ENCODE results near the gene MFSD11. TPM values are rescaled to one million over a fixed set of nuclear protein-coding genes. Genes with fewer than 3 reads are reported as not detected.

MFSD11 gene
- 10 to 100 TPM; 26.7 to 44.3 TPM for total RNA-seq

DNA sequence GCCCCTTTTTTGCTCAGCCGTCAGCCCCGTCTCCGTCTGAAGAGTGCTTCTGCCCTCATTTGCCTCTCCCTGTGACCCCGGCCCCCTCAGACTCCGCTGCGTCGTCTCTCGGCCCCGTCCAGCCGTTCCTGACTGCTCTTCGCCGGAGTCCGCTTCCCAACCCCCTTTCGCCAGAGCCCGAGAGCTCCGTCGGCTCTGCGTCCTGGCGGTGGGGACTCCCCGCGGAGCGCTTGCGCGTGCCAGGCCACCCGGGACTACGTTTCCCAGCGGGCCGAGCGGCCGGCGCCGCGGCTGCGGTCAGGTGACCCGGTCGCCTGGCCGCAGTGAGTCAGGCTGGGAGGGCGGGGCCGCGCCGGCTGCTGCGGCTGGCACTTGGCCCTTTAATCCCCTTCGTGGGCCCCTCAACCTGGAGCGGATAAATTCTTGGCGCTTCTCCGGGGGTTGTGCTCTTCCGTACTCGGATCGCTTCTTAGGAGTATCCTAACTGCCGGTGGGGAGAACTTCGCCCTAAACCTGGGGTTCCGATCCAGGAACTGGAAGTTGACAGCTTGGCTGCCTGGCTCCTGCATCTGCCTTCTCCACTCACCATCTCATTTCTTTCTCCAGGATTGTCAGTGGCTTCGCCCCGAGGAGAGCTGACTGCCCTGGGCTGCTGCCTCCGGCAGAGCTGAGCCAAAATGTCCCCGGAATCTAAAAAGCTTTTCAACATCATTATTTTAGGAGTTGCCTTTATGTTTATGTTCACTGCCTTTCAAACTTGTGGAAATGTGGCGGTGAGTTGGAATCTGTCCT, at the start of gene MFSD11:
Gene MFSD11 (plus strand): TSS at position 444 of the 792 bp plus-strand sequence. CDS start 234 bp downstream, at position 678.
- Histone ChIP-seq H3K27ac (peak within 1 kb of the TSS; percentile 100), H3K36me3 (no peaks in the 10 kb centered on the region), H3K27me3 (replicated peaks; ENCODE audit: insufficient read depth) (no peaks in the 10 kb centered on the region), H3K4me1 (replicated peaks) (peaks cover 10% of the 10 kb centered on the region), H3K4me3 (peak within 1 kb of the TSS; percentile 99), H3K9me3 (no peaks in the 10 kb centered on the region)
- intact Hi-C loops (cut with DNase I): no loop called here
- DNase-seq (ENCODE audit: low spot score): peak; percentile 88
- TF ChIP-seq, protein P1, sequence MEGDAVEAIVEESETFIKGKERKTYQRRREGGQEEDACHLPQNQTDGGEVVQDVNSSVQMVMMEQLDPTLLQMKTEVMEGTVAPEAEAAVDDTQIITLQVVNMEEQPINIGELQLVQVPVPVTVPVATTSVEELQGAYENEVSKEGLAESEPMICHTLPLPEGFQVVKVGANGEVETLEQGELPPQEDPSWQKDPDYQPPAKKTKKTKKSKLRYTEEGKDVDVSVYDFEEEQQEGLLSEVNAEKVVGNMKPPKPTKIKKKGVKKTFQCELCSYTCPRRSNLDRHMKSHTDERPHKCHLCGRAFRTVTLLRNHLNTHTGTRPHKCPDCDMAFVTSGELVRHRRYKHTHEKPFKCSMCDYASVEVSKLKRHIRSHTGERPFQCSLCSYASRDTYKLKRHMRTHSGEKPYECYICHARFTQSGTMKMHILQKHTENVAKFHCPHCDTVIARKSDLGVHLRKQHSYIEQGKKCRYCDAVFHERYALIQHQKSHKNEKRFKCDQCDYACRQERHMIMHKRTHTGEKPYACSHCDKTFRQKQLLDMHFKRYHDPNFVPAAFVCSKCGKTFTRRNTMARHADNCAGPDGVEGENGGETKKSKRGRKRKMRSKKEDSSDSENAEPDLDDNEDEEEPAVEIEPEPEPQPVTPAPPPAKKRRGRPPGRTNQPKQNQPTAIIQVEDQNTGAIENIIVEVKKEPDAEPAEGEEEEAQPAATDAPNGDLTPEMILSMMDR (IDR thresholded peaks at IDR 0.05): peak in 1 of 4 experiments; percentile 35
- no peak for TF ChIP-seq POLR2AphosphoS5 (IDR thresholded peaks at IDR 0.05)
- TF ChIP-seq POLR2A (IDR thresholded peaks at IDR 0.05): peak; percentile 54
- WGBS: under 1% methylated on average over 47 of the region's 57 CpGs

DNA sequence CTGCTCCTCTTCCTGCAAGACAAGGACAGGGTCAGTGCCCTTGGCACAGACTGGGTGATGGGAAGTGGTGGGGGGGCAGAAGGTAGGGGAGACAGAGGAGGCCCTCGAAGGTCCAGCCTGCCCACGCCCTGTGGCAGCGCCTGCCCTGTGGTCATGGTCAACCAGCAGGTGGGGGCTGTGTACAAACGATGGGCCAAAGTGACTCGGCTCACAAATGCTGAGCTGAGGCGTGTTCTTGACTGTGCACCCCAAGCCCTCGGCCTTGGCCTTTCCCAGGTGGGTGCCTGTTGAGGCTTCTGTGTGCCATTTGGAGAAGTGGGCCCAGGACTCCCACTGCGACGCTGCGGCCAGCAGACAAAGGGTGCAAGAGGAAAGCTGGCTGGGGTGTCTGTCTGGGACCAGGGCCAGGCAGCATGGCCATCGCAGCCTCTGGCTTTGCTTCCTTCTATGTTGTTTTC, 49.7 kb upstream of the MFSD11 start:
- TF ChIP-seq, protein P1 (IDR thresholded peaks at IDR 0.05): no peak
- no peak for TF ChIP-seq POLR2AphosphoS5 (IDR thresholded peaks at IDR 0.05)
- no peak for TF ChIP-seq POLR2A (IDR thresholded peaks at IDR 0.05)
- Histone ChIP-seq H3K27ac (peak overlapping the region; percentile 62 to 80), H3K9me3 (no peaks in the 10 kb centered on the region), H3K4me3 (no peak overlapping the region), H3K27me3 (replicated peaks; ENCODE audit: insufficient read depth) (no peaks in the 10 kb centered on the region), H3K36me3 (no peaks in the 10 kb centered on the region), H3K4me1 (replicated peaks) (no peaks in the 10 kb centered on the region)
- DNase-seq (ENCODE audit: low spot score): no peak
- intact Hi-C loops (cut with DNase I): loop anchor here (5.0 kb wide), 1 partner anchor 39 kb away; the partner anchor contains the start of genes JMJD6 and METTL23
- 66% methylated on average over 11 of the region's 11 CpGs for WGBS

DNA sequence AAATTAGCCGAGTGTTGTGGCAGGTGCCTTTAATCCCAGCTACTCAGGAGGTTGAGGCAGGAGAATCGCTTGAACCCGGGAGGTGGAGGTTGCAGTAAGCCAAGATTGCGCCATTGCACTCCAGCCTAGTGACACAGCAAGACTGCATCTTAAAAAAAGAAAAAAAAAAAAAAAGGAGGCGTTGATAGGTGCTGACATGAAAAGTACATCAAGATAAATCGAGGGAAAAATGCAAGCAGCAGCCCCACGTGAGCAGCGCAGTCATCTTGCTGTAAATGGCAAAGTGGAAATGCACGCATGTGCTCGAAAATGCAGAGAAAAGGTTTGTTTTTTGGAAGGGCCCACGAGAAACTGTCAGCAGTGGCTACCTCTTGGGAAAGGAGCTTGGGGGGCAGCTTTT, 48.1 kb upstream of the MFSD11 start:
- Histone ChIP-seq H3K27me3 (replicated peaks; ENCODE audit: insufficient read depth) (no peaks in the 10 kb centered on the region), H3K36me3 (no peaks in the 10 kb centered on the region), H3K4me1 (replicated peaks) (no peaks in the 10 kb centered on the region), H3K27ac (no peak overlapping the region), H3K4me3 (no peak overlapping the region), H3K9me3 (no peaks in the 10 kb centered on the region)
- no peak for DNase-seq (ENCODE audit: low spot score)
- TF ChIP-seq, protein P1 (IDR thresholded peaks at IDR 0.05): no peak
- TF ChIP-seq POLR2A (IDR thresholded peaks at IDR 0.05) (no peak), POLR2AphosphoS5 (IDR thresholded peaks at IDR 0.05) (no peak)
- intact Hi-C loops (cut with DNase I): loop anchor here (5.0 kb wide), 1 partner anchor 37 kb away; the partner anchor contains the start of genes JMJD6 and METTL23
- 85% methylated on average over 11 of the region's 11 CpGs for WGBS

DNA sequence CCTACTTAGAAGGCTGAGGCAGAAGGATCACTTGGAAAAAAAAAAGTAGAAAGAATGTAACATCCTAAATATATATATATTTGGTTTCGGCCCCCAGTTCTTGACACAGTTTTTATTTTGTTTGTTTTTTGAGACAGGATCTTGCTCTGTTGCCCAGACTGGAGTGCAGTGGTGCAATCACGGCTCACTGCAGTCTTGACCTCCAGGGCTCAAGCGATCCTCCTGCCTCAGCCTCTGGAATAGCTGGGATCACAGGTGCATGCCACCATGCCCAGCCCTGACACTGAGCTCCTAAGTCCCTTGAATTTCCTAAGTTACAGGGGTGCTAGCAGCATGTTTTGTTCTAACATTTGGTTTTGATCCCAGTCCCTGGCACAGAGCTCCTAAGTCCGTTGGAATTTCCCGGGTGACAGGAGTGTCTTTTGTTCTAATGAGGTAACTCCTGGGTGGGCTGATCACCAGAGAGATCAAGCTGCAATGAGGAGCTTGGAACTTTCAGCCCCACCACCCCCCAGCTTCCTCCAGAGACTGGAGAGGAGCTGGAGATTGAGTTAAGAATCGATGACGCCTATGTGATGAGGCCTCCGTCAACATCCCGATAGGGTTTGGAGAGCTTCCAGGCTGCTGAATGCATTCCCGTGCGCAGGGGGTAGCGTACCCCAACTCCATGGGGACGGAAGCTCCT, 47.2 kb upstream of the MFSD11 start:
- TF ChIP-seq, protein P1 (IDR thresholded peaks at IDR 0.05): no peak
- TF ChIP-seq POLR2AphosphoS5 (IDR thresholded peaks at IDR 0.05): no peak
- no peak for TF ChIP-seq POLR2A (IDR thresholded peaks at IDR 0.05)
- H3K27me3 ChIP-seq (replicated peaks; ENCODE audit: insufficient read depth): no peaks in the 10 kb centered on the region
- intact Hi-C loops (cut with DNase I): no loop called here
- WGBS: 68% methylated on average over 13 of the region's 13 CpGs
- no peak overlapping the region for H3K4me3 ChIP-seq
- H3K36me3 ChIP-seq: no peaks in the 10 kb centered on the region
- DNase-seq (ENCODE audit: low spot score): no peak
- no peaks in the 10 kb centered on the region for H3K4me1 ChIP-seq (replicated peaks)
- H3K9me3 ChIP-seq: no peaks in the 10 kb centered on the region
- H3K27ac ChIP-seq: no peak overlapping the region
